ENCODE results near the gene CD226.

Gene CD226

GRCh38 chr18:69878213-69878933 is 69.3 kb downstream of the CD226 start:
- WGBS = 87% methylated on average over 6 of the region's 6 CpGs
- peak overlapping the region; percentile 33 for H3K27ac ChIP-seq (ENCODE audit: low read length, poor library complexity, severe bottlenecking)
- H3K4me1 ChIP-seq (ENCODE audit: control insufficient read depth, insufficient read depth, low read depth, low read length) = peaks cover 3% of the 10 kb centered on the region
- no peak overlapping the region for H2BK120ac ChIP-seq (ENCODE audit: low read depth, low read length)
- H2BK5ac ChIP-seq (ENCODE audit: low read depth, low read length, poor library complexity, severe bottlenecking) = no peak overlapping the region
- no peaks in the 10 kb centered on the region for H3K36me3 ChIP-seq (ENCODE audit: control insufficient read depth in 1 of 2, insufficient read depth in 2 of 2, low read depth in 1 of 2, low read length in 2 of 2)
- no peaks in the 10 kb centered on the region for H3K27me3 ChIP-seq (ENCODE audit: control insufficient read depth in 1 of 2, insufficient read depth in 1 of 2, low read length in 2 of 2)
- no peaks in the 10 kb centered on the region for H3K9me3 ChIP-seq (ENCODE audit: control insufficient read depth, low read length)
- no peak overlapping the region for H3K18ac ChIP-seq (ENCODE audit: low read depth in 1 of 2, low read length in 2 of 2)
- H3K23ac ChIP-seq (ENCODE audit: low read length in 2 of 2) = no peak overlapping the region
- H2BK15ac ChIP-seq (ENCODE audit: low read depth, poor library complexity, severe bottlenecking) = no peak overlapping the region
- H4K8ac ChIP-seq (ENCODE audit: low read length) = no peak overlapping the region
- no peak overlapping the region for H4K91ac ChIP-seq (ENCODE audit: low read length)
- DNase-seq = no peak
- H3K4me3 ChIP-seq (ENCODE audit: insufficient read depth in 1 of 2, low read depth in 1 of 2, low read length in 2 of 2) = no peak overlapping the region
- no peak overlapping the region for H2BK12ac ChIP-seq (ENCODE audit: low read length in 2 of 2)
- H3K79me1 ChIP-seq (replicated peaks; ENCODE audit: low read length, poor library complexity, severe bottlenecking) = no peaks in the 10 kb centered on the region
- no peak overlapping the region for H2AFZ ChIP-seq (ENCODE audit: low read depth, low read length)
- H3K9ac ChIP-seq (ENCODE audit: low read length) = no peak overlapping the region
- H3K4me2 ChIP-seq (ENCODE audit: low read length, poor library complexity, severe bottlenecking) = no peak overlapping the region
- peak overlapping the region; percentile 31 for H2AK5ac ChIP-seq (ENCODE audit: low read length, severe bottlenecking)
- no peak overlapping the region for H3K14ac ChIP-seq (ENCODE audit: low read length in 2 of 2)
- no peak overlapping the region for H3K4ac ChIP-seq (ENCODE audit: low read depth in 1 of 2, low read length in 2 of 2)

GRCh38 chr18:69876490-69876889 is 71.2 kb downstream of the CD226 start:
- Histone ChIP-seq H3K23ac (ENCODE audit: low read length in 2 of 2) (no peak overlapping the region), H3K79me1 (replicated peaks; ENCODE audit: low read length, poor library complexity, severe bottlenecking) (no peaks in the 10 kb centered on the region), H2AK5ac (ENCODE audit: low read length, severe bottlenecking) (peak overlapping the region; percentile 82), H3K9ac (ENCODE audit: low read length) (no peak overlapping the region), H3K4me1 (ENCODE audit: control insufficient read depth, insufficient read depth, low read depth, low read length) (peaks cover 3% of the 10 kb centered on the region), H4K8ac (ENCODE audit: low read length) (no peak overlapping the region), H3K14ac (ENCODE audit: low read length in 2 of 2) (no peak overlapping the region), H3K4me2 (ENCODE audit: low read length, poor library complexity, severe bottlenecking) (no peak overlapping the region), H2BK15ac (ENCODE audit: low read depth, poor library complexity, severe bottlenecking) (no peak overlapping the region), H3K27me3 (ENCODE audit: control insufficient read depth in 1 of 2, insufficient read depth in 1 of 2, low read length in 2 of 2) (no peaks in the 10 kb centered on the region), H2BK5ac (ENCODE audit: low read depth, low read length, poor library complexity, severe bottlenecking) (no peak overlapping the region), H2BK120ac (ENCODE audit: low read depth, low read length) (no peak overlapping the region), H2AFZ (ENCODE audit: low read depth, low read length) (no peak overlapping the region), H3K4ac (ENCODE audit: low read depth in 1 of 2, low read length in 2 of 2) (no peak overlapping the region), H3K4me3 (ENCODE audit: insufficient read depth in 1 of 2, low read depth in 1 of 2, low read length in 2 of 2) (no peak overlapping the region), H3K36me3 (ENCODE audit: control insufficient read depth in 1 of 2, insufficient read depth in 2 of 2, low read depth in 1 of 2, low read length in 2 of 2) (no peaks in the 10 kb centered on the region), H2BK12ac (ENCODE audit: low read length in 2 of 2) (no peak overlapping the region), H3K9me3 (ENCODE audit: control insufficient read depth, low read length) (no peaks in the 10 kb centered on the region), H4K91ac (ENCODE audit: low read length) (no peak overlapping the region), H3K27ac (ENCODE audit: low read length, poor library complexity, severe bottlenecking) (no peak overlapping the region), H3K18ac (ENCODE audit: low read depth in 1 of 2, low read length in 2 of 2) (no peak overlapping the region)
- DNase-seq = no peak
- 94% methylated on average over 2 of the region's 3 CpGs for WGBS

GRCh38 chr18:69874058-69874457 is 73.6 kb downstream of the CD226 start:
- H4K91ac ChIP-seq (ENCODE audit: low read length) = no peak overlapping the region
- H3K27ac ChIP-seq (ENCODE audit: low read length, poor library complexity, severe bottlenecking) = no peak overlapping the region
- no peak overlapping the region for H3K23ac ChIP-seq (ENCODE audit: low read length in 2 of 2)
- H2BK5ac ChIP-seq (ENCODE audit: low read depth, low read length, poor library complexity, severe bottlenecking) = no peak overlapping the region
- no peak overlapping the region for H3K4me3 ChIP-seq (ENCODE audit: insufficient read depth in 1 of 2, low read depth in 1 of 2, low read length in 2 of 2)
- no peak overlapping the region for H4K8ac ChIP-seq (ENCODE audit: low read length)
- H3K14ac ChIP-seq (ENCODE audit: low read length in 2 of 2) = no peak overlapping the region
- no peaks in the 10 kb centered on the region for H3K79me1 ChIP-seq (replicated peaks; ENCODE audit: low read length, poor library complexity, severe bottlenecking)
- no peak overlapping the region for H3K4me2 ChIP-seq (ENCODE audit: low read length, poor library complexity, severe bottlenecking)
- H2AFZ ChIP-seq (ENCODE audit: low read depth, low read length) = no peak overlapping the region
- H2BK12ac ChIP-seq (ENCODE audit: low read length in 2 of 2) = no peak overlapping the region
- no peak overlapping the region for H2BK15ac ChIP-seq (ENCODE audit: low read depth, poor library complexity, severe bottlenecking)
- H3K4ac ChIP-seq (ENCODE audit: low read depth in 1 of 2, low read length in 2 of 2) = no peak overlapping the region
- H3K27me3 ChIP-seq (ENCODE audit: control insufficient read depth in 1 of 2, insufficient read depth in 1 of 2, low read length in 2 of 2) = no peaks in the 10 kb centered on the region
- H3K4me1 ChIP-seq (ENCODE audit: control insufficient read depth, insufficient read depth, low read depth, low read length) = peaks cover 1% of the 10 kb centered on the region
- no peak overlapping the region for H2BK120ac ChIP-seq (ENCODE audit: low read depth, low read length)
- H2AK5ac ChIP-seq (ENCODE audit: low read length, severe bottlenecking) = no peak overlapping the region
- H3K18ac ChIP-seq (ENCODE audit: low read depth in 1 of 2, low read length in 2 of 2) = no peak overlapping the region
- peak; percentile 6 for DNase-seq
- no peak overlapping the region for H3K9ac ChIP-seq (ENCODE audit: low read length)
- 87% methylated on average over 2 of the region's 2 CpGs for WGBS
- no peaks in the 10 kb centered on the region for H3K9me3 ChIP-seq (ENCODE audit: control insufficient read depth, low read length)
- no peaks in the 10 kb centered on the region for H3K36me3 ChIP-seq (ENCODE audit: control insufficient read depth in 1 of 2, insufficient read depth in 2 of 2, low read depth in 1 of 2, low read length in 2 of 2)

GRCh38 chr18:69872661-69873060 is 75.0 kb downstream of the CD226 start:
- Histone ChIP-seq H3K27ac (ENCODE audit: low read length, poor library complexity, severe bottlenecking) (no peak overlapping the region), H4K91ac (ENCODE audit: low read length) (no peak overlapping the region), H3K27me3 (ENCODE audit: control insufficient read depth in 1 of 2, insufficient read depth in 1 of 2, low read length in 2 of 2) (no peaks in the 10 kb centered on the region), H3K14ac (ENCODE audit: low read length in 2 of 2) (no peak overlapping the region), H2BK15ac (ENCODE audit: low read depth, poor library complexity, severe bottlenecking) (no peak overlapping the region), H3K36me3 (ENCODE audit: control insufficient read depth in 1 of 2, insufficient read depth in 2 of 2, low read depth in 1 of 2, low read length in 2 of 2) (no peaks in the 10 kb centered on the region), H2AK5ac (ENCODE audit: low read length, severe bottlenecking) (no peak overlapping the region), H4K8ac (ENCODE audit: low read length) (no peak overlapping the region), H3K4me3 (ENCODE audit: insufficient read depth in 1 of 2, low read depth in 1 of 2, low read length in 2 of 2) (no peak overlapping the region), H3K9me3 (ENCODE audit: control insufficient read depth, low read length) (no peaks in the 10 kb centered on the region), H2AFZ (ENCODE audit: low read depth, low read length) (no peak overlapping the region), H3K9ac (ENCODE audit: low read length) (no peak overlapping the region), H3K4me1 (ENCODE audit: control insufficient read depth, insufficient read depth, low read depth, low read length) (no peaks in the 10 kb centered on the region), H3K4me2 (ENCODE audit: low read length, poor library complexity, severe bottlenecking) (no peak overlapping the region), H3K79me1 (replicated peaks; ENCODE audit: low read length, poor library complexity, severe bottlenecking) (no peaks in the 10 kb centered on the region), H2BK120ac (ENCODE audit: low read depth, low read length) (no peak overlapping the region), H3K23ac (ENCODE audit: low read length in 2 of 2) (no peak overlapping the region), H2BK5ac (ENCODE audit: low read depth, low read length, poor library complexity, severe bottlenecking) (no peak overlapping the region), H3K18ac (ENCODE audit: low read depth in 1 of 2, low read length in 2 of 2) (no peak overlapping the region), H2BK12ac (ENCODE audit: low read length in 2 of 2) (no peak overlapping the region), H3K4ac (ENCODE audit: low read depth in 1 of 2, low read length in 2 of 2) (no peak overlapping the region)
- DNase-seq = no peak
- WGBS = no CpG with 5 or more reads among the region's 4 CpGs
